Raji (cell line): ENCODE data around the gene TFF3.

Experiments
- POLR2A ChIP-seq: IDR thresholded peaks from 2 replicates; pipeline ENCODE4 v1.6.1; 2011; ENCODE audit warnings: low read depth, low read length, control low read depth; ENCODE audit not compliant: insufficient read depth

The TFF3 gene

GRCh38 chr21:42304556-42305454 lies 10.4 kb downstream of the TFF3 start:
- no peak for TF ChIP-seq POLR2A

GRCh38 chr21:42303443-42303842 lies 11.8 kb downstream of the TFF3 start:
- TF ChIP-seq POLR2A: no peak

- no peak for TF ChIP-seq POLR2A
Measured at GRCh38 chr21:42302794-42303193, 12.4 kb downstream of the TFF3 start.

- no peak for TF ChIP-seq POLR2A
Measured at GRCh38 chr21:42302076-42302650, 13.0 kb downstream of the TFF3 start.

- no peak for TF ChIP-seq POLR2A
Measured at GRCh38 chr21:42301371-42302075, 13.7 kb downstream of the TFF3 start.

- TF ChIP-seq POLR2A: no peak
Measured at GRCh38 chr21:42300956-42301355, 14.3 kb downstream of the TFF3 start.

GRCh38 chr21:42300045-42300583 lies 15.1 kb downstream of the TFF3 start:
- TF ChIP-seq POLR2A: no peak

GRCh38 chr21:42299324-42300044 lies 15.7 kb downstream of the TFF3 start:
- TF ChIP-seq POLR2A: no peak

- no peak for TF ChIP-seq POLR2A
Measured at GRCh38 chr21:42298657-42299056, 16.6 kb downstream of the TFF3 start.

- no peak for TF ChIP-seq POLR2A
Measured at GRCh38 chr21:42298237-42298636, 17.0 kb downstream of the TFF3 start.

GRCh38 chr21:42297377-42297776 lies 17.8 kb downstream of the TFF3 start:
- no peak for TF ChIP-seq POLR2A

GRCh38 chr21:42296501-42296900 lies 18.7 kb downstream of the TFF3 start:
- no peak for TF ChIP-seq POLR2A

GRCh38 chr21:42295845-42296244 lies 19.4 kb downstream of the TFF3 start:
- TF ChIP-seq POLR2A: no peak

- TF ChIP-seq POLR2A: no peak
Measured at GRCh38 chr21:42294273-42294880, 20.8 kb downstream of the TFF3 start.
